NCI-H69 (cell line): ENCODE results near the gene CAMSAP2.

Experiments used
- DNase-seq: peaks from one replicate; lab custom pipeline; 2025; lab: John Stamatoyannopoulos, UW

Gene CAMSAP2

DNA sequence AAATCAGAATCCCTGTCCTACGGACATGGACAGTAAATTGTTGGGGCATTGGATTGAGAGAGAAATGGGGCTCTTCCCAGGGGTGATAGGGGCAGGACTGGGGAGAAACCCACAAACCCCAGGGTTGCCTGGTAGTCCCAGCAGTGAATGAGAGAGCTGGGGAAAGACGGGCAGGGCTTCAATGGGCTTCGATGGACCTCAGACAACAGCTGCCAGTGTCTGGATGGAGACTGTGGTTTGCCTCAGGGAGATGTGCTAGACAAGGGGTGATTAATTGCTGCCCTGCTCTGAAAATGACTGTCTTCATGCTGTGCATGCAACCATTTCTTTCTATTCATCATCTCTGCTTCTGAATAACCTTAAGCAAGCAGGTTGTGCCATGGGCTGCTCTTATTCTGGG is 141.5 kb downstream of the CAMSAP2 start:
- DNase-seq, result peak; percentile 89

DNA sequence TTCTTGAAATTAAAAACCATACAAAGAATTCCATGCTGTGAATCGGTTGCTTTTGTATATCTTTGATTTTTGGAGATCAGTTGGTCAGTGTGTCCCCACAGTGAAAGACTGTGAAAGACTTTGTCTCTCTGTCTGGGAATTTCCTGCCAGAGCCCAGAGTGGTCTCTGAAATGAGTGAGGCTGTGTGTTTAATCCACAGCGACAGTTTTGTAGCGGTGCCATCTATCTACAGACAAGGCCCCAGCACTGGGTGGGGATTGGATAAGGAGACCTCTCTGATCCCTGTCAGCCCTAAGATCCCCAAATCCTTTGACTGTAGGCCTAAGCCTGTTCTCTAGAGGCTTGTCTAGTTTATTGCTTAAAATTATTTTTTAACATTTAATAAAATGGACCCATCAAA is 144.4 kb downstream of the CAMSAP2 start:
- DNase-seq, result no peak

DNA sequence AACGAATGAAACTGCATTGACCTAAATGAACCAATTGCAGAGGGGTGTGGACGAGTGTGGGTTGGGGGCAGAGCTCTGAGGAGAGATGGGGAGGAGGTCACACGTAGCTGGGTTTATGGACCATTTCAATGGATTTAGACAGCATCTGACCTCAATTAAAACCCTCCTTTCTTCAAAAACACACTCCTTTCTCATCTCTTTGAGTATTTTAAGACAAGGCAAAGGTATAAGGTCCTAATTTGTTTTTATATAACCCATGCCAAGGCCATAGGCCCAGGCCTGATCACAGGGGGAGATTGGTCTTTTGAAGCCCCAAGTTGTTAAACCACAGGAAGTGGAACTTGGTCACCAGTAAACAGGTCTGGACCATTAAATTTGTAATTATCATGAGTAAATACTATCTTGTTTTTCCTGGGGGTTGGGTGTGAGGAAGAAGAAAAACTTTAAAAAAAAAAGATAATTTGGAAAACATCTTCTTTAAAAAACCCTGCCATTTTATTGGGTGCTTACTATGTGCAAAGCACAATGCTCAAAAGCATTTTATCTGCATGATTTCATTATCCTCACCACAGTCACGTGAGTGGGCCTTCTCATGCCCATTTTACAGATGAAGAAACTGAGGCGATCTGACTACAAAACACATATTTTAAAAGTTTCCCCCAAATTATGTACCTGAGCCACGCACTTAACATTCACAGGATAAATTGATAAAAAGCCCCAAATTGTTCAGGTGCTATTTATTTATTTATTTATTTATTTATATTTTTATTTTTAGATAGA is 147.1 kb downstream of the CAMSAP2 start:
- no peak for DNase-seq

DNA sequence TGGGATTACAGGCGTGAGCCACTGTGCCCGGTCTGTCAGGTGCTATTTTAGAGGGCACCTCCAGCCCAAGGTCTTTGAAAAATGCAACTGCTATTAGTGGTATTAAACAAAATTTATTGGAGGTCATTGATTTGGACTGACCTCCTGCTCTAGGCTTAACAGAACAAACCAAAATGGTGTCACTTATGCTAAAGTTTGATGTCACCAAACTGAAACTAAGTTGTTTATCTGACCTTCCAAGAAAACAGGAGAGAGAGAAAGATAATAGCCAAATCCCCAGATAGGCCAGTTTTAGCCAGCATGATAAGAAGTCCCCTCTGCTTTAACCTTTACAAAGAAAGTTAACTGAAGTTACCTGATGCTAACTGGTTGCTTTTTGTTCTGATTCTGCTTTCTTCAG is 147.9 kb downstream of the CAMSAP2 start:
- no peak for DNase-seq

DNA sequence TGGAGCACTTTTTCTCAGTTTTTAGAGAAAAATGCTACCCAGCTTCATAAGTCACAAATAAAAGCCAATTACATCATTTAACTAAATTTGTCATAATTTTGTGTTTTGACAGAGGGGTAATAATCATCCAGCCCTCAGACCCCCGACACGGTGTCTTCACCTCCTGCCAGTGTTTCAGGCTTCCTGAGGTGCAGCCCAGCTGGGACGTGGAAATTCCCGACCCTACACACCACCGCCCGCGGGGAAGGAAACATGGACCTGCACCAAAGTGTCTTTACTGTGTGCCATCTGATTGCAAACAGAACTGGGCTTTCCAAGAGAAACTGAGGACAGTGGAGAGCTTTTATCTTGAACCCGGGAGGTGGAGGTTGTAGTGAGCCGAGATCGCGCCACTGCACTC is 148.3 kb downstream of the CAMSAP2 start:
- DNase-seq, result peak; percentile 47

DNA sequence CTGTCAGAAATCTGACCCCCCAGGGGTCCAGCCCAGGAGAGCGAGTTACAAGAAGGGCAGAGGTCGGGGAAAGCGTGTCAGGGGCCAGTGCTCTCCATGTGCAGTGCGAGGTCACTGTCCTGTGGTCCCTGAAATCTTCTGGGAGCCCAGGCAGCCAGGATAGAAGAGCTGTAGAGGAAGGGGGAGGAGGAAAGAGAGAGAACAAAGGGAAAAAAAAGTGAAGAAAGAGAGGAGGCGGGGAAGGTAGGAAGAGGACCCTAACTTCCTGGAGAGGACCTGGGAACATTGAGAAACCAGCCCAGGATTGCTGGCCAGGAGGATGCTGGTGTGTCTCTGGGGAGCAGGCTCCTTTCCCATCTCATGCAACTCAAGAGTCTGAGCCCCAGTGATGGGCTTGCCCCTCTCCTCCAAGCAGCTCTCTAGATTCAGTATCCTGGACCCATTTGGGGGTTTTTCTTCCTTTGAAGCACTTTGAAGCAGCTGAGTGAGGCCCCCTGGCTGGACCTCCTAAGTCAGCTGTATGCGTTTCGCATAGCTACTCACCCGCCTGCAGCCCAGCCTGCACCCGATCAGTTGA is 149.2 kb downstream of the CAMSAP2 start:
- DNase-seq, result no peak

DNA sequence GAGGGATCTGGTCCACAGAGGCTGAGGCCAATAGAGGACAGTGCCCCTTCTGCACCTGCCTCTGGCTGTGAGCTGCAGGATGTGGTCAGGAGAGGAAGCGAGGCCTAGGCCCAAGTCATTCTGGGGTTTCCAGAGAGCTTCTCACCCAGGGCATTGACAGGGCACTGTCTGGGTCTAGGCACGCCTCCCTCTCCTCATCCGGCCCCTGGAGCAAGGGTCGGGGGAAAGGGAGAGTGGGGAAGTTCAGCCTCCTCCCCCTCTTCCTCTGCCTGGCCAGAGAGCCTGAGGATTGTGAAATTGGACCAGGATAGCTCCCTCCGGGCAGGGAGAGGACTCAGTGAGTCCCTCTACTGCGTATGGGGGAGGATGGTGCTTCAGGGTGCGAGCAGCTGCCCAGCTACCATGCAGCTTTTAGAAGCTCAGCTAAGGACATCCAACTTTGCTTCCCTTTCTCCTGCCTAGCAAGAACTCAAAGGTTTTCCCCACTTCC is 149.7 kb downstream of the CAMSAP2 start:
- no peak for DNase-seq

DNA sequence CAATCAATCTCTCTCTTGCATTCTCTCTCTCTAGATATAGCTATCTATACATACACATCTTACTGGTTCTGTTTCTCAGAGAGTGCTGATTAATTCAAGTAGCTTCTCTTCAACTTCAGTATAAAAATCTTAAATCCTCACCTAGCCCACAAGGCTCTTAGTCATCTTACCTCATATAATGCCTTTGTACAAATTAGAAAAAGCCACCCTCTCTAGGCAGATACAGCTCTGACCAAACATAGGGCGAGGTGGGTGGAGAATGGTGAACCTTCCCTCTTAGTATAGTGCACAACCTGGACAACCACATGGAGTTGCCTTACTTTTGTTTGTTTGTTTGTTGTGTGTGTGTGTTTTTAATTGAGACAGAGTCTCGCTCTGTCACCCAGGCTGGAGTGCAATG is 150.9 kb downstream of the CAMSAP2 start:
- no peak for DNase-seq

DNA sequence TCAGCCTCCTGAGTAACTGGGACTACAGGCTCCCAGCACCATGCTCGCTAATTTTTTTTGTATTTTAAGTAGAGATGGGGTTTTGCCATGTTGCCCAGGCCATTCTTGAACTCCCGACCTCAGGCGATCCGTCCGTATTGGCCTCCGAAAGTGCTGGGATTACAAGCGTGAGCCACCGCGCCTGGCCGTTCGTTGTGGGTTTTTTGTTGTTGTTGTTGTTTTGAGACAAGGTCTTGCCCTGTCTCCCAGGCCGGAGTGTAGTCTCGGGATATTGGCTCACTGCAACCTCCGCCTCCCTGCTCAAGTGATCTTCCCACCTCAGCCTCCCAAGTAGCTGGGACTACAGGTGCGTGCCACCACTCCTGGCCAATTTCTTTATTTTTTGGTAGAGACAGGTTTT is 151.3 kb downstream of the CAMSAP2 start:
- no peak for DNase-seq

DNA sequence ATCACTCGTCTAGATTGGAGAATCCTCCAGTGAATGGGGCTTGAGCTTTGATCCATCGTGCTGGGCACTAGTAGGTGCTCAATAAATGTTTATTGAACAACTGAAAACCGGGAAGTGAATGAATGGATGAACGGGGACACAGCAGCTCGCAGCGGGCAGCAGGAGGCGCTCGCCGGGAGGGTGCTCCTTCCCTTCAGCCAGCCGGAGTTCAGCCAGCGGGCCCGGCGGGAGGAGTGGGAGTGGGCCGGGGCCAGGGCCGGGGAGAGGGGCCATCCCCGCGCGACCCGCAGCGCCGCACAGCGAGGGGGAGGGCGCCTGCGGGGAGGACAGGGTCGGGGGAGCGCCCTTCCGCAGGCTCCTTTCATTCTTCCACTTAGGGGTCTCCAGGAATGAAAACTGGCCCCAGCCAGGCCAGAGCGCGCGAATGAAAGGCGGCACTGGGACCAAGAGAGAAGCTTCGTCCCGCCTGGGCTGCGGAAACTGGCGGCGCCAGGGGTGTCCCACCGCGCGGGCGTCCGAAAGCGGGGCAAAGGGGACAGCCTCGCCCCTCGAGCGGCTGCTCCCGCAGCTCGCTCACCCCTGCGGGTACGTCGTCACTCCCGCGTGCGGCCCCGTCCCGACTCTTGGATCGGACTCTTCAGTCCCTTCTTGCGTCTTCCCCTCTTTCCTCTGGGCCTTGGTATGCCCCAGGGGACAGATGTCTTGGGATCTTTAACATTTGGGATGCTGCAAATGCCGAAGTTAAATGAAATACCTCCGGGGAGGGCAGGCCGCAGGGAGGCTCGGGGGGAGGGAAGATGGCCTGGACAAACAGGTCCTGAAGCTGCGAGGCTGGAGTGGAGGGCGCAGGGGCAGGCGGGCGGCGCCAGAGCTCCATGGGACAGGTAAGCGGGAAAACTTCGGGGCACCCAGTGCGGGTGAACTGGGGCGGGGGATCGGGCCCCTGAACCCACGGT is 152.4 kb downstream of the CAMSAP2 start:
- peak; percentile 57 for DNase-seq

DNA sequence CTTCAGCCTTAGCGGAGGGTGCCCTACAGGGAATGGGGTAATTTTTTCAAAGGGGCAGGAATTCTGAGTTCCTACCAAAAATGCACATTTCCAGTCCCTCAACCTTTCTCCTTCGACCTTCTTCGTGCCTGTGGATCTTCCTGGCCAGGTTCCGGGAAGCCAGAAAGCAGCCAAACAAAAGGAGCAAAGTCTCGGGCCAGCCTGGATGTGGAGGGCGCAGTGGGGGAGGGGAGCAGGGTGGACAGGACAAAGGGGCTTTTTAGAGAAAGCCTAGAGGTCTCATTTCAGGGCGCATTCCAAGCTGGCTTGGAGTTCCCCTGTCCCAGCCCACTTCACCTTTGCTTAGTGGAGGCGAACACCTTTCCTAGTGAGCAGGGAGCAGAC is 153.1 kb downstream of the CAMSAP2 start:
- DNase-seq, result no peak

DNA sequence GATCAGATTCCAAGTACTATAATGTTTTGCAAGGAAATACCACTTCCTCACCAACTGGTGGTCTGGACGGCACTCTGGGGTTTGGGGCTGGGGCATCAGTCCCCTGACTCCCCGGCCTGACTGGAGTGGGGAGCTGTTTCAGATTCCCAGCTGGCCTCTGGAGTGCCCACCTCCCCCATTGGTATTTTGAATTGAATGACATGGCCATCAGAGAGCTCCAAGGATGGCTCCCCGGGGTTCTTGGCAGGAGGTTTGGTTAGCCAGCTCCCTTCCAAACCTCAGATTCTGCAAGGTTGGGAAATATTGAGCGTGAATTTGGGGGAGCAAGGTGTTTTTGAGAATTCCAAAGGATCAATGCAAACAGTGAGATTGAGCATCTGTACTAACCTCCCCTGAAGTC is 153.9 kb downstream of the CAMSAP2 start:
- DNase-seq, result no peak

DNA sequence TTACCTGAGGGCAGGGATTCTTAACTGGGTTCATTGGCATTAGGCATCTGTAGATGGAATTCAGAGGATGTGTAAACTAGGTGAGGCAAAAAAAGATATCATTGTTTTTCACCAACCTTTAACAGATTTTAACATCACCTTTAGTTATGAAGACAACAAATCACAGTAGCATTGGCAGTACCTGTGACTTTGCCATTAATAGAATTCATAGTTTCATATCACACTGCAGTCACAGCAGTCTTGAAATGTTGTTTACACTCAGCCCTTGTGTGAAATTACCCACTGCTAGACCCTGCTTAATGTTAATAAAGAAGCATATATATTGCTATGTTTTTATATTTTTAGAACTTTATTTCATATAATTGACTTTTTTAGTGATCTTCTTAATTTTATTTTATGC is 154.3 kb downstream of the CAMSAP2 start:
- no peak for DNase-seq

DNA sequence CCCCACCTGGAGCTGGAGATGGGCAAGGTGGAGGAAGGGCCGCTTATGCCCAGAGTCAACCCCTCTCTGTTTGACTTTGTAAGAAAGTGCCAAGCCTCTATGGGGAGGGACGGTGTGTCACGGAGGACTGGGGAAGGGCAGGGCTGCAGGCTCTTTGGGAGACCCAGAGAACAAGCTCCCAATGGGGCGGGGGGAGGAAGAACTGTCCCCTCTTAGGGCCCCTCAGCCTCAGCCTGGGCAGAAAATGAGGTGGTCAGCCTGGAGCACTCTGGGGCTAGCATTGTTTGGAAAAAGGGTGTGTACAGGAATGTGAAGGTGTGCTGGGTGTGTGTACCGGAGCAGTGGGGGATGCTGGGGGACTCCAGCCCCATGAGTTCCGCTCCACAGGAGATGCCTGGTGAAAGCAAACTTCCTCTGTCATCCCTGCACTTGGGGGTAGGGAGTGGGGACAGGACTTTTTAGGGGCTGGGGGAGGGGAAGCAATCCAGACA is 154.8 kb downstream of the CAMSAP2 start:
- no peak for DNase-seq

DNA sequence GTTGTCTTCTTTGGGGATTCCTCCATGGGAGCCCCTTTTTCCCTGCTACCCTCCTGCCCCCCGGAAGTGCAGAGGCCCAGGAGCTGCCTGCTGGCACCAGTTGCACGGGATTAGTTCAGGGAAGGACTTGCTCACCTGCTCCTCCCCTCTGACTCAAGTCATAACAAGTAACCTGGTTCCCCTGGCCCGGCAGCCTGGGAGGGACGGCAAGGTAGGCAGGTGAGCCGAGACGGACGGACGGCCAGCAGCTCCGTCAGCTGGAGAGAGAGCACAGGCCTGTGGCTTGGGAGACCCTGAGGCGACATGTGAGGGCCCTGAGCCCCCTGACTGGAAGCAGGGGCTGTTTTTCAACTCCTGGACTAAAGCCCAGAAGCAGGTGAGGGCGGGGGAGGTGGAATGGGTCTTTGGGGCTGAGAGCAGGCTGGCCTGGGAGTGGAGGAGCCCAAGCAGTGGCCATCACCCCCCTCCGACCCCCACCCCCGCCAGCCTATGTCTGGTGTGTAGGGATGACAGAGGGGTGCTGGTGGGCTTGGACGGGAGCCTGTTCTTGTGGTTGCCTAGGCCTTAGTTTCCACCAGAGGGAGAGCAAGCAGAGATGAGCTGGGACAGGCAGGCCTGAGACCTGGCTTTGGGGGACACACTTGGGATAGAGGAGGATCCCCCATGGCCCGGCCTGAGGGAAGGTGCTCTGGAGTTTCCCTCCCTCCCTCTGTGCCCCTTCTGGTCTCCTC is 156.2 kb downstream of the CAMSAP2 start, which contains the start of gene INAVA:
TSS of gene INAVA (plus strand) at position 189 of the 731 bp plus-strand sequence. CDS start 3,501 bp downstream, outside the sequence.
- no peak for DNase-seq

DNA sequence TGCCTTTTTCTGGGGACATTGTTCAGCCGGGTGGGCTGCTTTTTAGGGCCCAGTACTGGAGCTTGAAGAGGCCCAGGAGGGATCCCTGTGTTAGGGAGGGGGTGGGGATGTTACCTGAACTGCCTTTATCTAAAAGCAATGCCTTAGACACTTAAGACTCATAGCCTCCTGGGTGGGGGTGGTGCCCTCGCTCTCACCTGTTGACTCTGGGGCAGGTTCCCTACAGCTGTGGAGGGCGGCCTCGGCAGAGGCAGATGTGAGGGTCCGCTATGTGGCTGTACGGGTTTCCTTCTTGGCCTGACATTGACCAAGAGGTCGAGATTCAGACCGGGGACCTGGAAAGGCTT is 156.7 kb downstream of the CAMSAP2 start:
- no peak for DNase-seq

DNA sequence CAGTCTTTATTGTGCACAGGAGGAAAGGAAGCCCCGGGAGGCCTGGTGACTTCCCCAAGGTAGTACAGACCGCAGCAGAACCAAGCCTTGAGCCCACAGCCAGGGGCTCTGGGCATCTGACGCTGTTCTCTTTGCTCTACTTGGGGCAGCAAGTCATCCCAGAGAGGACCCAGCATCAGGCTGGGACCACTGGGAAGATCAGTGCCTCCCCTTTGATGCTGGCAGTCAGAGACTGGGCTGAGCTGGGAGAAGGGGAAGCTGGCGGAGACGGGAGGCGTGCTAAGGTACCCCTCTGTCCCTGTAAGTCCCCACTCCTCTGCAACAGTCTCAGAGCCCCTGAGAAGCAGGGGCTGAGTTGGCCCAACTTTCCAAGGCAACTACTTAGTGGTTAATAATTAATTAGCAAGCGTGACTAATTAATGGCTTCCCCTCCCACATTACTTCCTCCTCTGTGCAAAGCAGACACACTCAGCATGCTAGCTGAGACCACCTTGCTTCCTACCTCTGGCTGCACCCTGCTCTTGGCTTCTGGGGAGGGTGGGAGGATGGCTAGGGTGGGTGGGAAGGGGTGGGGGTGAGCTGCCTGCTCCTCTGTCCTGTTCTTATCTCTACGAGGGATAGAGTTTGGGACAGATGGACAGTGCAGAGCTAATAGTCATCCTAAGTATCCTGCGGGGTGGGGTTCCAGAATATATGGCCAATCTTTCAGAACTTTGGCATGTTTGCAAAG is 157.3 kb downstream of the CAMSAP2 start:
- DNase-seq, result no peak

DNA sequence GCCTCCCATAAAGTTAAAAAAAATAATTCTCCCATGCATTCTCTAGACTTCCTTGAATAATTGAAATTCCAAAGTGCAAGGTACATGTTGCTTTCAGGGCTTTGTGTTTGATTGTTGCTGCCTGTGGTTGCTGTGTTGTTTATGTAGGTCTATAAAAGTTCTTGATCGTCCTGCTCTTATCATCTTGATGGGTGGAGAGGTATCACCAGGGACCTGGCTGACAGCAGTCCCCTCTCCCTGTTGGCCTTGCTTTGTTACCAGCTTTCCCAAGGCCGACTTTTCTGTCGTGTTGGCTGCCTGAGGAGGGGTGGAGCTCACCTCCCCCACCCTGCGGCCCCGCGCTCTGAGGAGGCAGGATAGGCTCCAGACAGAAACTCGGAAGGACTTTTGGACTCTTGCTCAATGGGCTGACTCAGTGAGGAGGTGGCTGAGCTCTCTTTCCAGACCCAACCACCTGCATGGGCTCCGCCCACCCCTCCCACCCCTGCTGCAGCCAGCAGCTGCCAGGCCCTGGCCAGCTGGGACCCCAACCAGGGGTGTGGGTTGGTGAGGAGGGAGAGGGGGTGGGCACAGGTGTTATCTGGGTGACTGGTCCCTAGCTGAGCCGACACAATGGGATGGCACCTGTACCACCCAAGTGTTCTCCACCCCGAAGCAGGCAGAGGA is 158.0 kb downstream of the CAMSAP2 start:
- DNase-seq, result peak; percentile 59

DNA sequence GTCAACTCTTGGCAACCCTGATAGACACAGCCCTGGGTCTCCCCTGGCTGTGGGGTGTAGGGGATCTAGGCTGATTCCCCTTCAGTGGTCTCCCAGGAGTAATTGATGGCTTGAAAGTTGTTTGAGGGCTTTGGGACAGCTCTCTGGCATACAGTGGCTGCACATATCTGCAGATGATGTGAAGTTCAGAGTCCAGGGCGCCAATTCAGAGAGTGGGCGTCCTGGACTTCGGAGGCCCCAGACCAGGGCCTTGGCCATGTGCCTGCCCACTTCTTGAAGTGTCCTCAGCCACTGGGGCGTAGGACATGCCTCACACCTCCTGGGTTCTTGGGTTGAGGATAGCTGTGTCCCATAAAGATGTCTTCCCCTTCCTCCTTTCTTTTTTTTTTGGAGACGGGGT is 158.6 kb downstream of the CAMSAP2 start:
- no peak for DNase-seq

DNA sequence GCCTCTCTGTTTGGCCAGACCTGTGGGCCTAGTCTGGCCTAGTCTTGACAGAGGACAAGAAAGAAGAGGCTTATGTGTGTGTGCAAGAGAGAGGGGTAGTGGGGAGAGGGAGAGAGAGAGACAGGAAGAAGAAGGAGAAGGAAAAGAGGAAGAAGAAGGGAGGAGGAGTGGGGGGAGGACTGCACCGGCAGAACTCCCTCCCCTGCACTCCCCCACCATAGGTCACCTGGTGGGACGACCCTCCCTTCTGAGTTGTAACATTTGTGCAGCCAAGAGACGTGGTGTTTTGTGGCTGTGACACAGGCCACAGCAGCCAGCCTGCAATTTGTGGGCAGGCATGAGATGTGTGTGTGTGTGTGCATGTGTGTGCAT is 160.3 kb downstream of the CAMSAP2 start:
- DNase-seq, result no peak
